Activated naive CD4-positive, alpha-beta T cell treated with anti-CD3 and anti-CD28 coated beads, Interleukin-2, amount 50 U/mL, for 72 hours (primary cell): ENCODE measurements around the gene TRAP1. TPM values are rescaled to one million over a fixed set of nuclear protein-coding genes. Genes with fewer than 3 reads are reported as not detected.

Experiments used
- ATAC-seq, 2 donors: fragments of 150-1000 bp; cut with Tn5 transposase; 2 replicates each; pipeline ENCODE4 v1.10.0; 2021; ENCODE audit warnings: mild to moderate bottlenecking in 2 of 2, moderate library complexity in 2 of 2
- DNase-seq, 2 donors: peaks; one replicate each; pipeline ENCODE4 v3.0.0; 2021 to 2022; ENCODE audit warnings: low spot score in 2 of 2
- H3K27ac Mint-ChIP-seq, 2 donors: one replicate each; pipeline ENCODE4 v1.8.0; 2022; ENCODE audit warnings: mild to moderate bottlenecking in 2 of 2, mixed read lengths in 2 of 2
- H3K36me3 Mint-ChIP-seq, 2 donors: one replicate each; pipeline ENCODE4 v1.8.0; 2022; ENCODE audit warnings: mixed read lengths in 2 of 2
- H3K9me3 Mint-ChIP-seq, 2 donors: one replicate each; pipeline ENCODE4 v1.8.0; 2022; ENCODE audit warnings: mixed read lengths in 2 of 2
- total RNA-seq, 2 donors: library from RNA; stranded (reverse); gene quantifications; one replicate each; pipeline ENCODE4 v1.2.3, GENCODE V29; 2022

The TRAP1 gene
- total RNA-seq, 2 donors from 2014 or later = 191 to 276 TPM

DNA sequence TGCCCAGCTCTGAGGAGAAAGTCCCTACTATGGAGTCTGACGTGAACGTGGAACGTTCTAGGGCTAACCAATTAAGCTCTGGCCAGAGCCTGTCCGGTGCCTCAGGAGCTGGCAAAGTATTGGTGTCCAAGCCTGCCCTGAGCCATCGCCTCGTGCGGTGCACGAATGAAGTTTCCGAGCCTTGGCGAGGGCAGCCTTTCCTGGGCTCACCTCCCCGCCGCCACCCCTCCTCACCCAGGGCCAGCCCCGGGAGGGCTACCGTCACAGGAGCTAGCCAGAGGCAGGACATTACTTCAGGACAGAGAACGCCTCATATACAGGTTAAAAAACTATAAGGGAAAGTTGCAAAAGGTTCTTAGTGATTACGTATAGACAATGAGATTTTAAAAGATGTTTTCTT lies 23.6 kb upstream of the TRAP1 start:
- DNase-seq = no peak
- Mint-ChIP-seq H3K36me3 (peaks cover 3 to 8% of the 10 kb centered on the region in 2 donors), H3K27ac (no peak overlapping the region), H3K9me3 (no peaks in the 10 kb centered on the region)
- ATAC-seq = no peak

GRCh38 chr16:3740186-3740585 lies 22.9 kb upstream of the TRAP1 start:
- H3K27ac Mint-ChIP-seq = peak overlapping the region in 1 of 2 donors; percentile 50
- DNase-seq = no peak
- H3K9me3 Mint-ChIP-seq = no peaks in the 10 kb centered on the region
- peaks cover 7 to 12% of the 10 kb centered on the region in 2 donors for H3K36me3 Mint-ChIP-seq
- no peak for ATAC-seq

GRCh38 chr16:3739636-3740035 lies 22.3 kb upstream of the TRAP1 start:
- Mint-ChIP-seq H3K36me3 (peaks cover 7 to 12% of the 10 kb centered on the region in 2 donors), H3K27ac (peak overlapping the region; percentile 69 to 86), H3K9me3 (no peaks in the 10 kb centered on the region)
- ATAC-seq (no peak), DNase-seq (no peak)

DNA sequence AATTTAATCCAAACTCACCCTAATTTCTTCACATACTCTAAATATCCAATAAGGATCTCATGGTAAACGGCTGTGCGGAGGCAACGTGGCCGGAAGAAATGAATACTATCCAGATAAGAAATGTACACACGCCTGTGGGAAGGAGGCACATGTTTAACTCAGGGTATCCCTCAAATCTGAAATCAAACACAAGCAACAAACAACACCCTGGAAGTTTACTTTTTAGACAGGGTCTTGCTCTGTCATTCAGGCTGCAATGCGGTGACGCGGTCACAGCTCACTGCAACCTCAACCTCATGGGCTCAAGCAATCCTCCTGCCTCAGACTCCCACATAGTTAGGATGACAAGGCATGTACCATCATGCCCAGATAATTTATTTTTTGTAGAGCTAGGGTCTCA lies 21.2 kb upstream of the TRAP1 start:
- H3K36me3 Mint-ChIP-seq = peaks cover 7 to 12% of the 10 kb centered on the region in 2 donors
- H3K27ac Mint-ChIP-seq = peak overlapping the region in 1 of 2 donors; percentile 69
- no peaks in the 10 kb centered on the region for H3K9me3 Mint-ChIP-seq
- DNase-seq = no peak
- no peak for ATAC-seq

- H3K27ac Mint-ChIP-seq = peak overlapping the region; percentile 69 to 83
- H3K9me3 Mint-ChIP-seq = no peaks in the 10 kb centered on the region
- DNase-seq (no peak), ATAC-seq (no peak)
- peaks cover 7 to 12% of the 10 kb centered on the region in 2 donors for H3K36me3 Mint-ChIP-seq
These were observed 20.8 kb upstream of the TRAP1 start for GRCh38 chr16:3738128-3738527.

DNA sequence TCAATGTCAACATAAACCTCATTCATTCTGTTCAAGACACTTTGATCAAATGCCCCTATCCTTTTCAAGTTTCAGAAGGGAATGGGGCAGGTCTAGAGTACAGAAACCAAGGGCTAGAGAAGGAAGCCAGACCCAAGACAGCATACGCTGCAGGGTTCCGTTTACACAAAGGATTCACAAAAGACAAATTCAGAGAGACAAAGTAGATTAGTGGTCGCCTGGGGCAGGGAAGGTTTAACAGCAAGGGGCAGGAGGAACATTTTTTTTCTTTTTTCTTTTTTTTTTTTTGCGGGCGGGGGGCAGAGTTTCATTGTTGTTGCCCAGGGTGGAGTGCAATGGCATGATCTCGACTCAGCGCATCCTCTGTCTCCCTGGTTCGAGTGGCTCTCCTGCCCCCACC lies 19.9 kb upstream of the TRAP1 start:
- ATAC-seq (no peak), DNase-seq (no peak)
- Mint-ChIP-seq H3K9me3 (no peaks in the 10 kb centered on the region), H3K36me3 (peaks cover 7 to 12% of the 10 kb centered on the region in 2 donors), H3K27ac (no peak overlapping the region)

DNA sequence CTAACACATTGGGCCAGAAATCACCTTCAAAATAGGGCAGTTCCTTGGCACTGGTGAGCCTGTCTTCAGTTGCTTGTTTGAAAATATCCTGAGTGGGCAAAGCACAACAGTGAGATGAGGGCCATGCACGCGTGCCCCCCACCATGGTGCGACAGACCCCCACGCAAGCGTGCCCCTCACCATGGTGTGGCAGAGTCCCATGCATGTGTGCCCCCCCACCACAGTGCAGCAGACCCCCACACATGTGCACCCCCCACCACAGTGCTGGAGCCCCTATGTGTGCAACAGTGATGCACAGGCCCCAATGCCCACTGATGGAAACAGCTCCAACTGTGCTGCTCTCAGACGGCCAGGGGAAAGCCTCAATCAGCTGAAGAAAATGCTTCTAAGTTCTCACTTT lies 18.8 kb upstream of the TRAP1 start:
- peak overlapping the region; percentile 53 to 65 for H3K27ac Mint-ChIP-seq
- ATAC-seq = no peak
- H3K36me3 Mint-ChIP-seq = peaks cover 11 to 12% of the 10 kb centered on the region in 2 donors
- no peaks in the 10 kb centered on the region for H3K9me3 Mint-ChIP-seq
- DNase-seq = no peak

- DNase-seq = no peak
- Mint-ChIP-seq H3K36me3 (peaks cover 11 to 13% of the 10 kb centered on the region in 2 donors), H3K9me3 (no peaks in the 10 kb centered on the region), H3K27ac (peak overlapping the region in 1 of 2 donors; percentile 65)
- no peak for ATAC-seq
These were observed 18.2 kb upstream of the TRAP1 start for GRCh38 chr16:3735541-3735940.

GRCh38 chr16:3734758-3735221 lies 17.5 kb upstream of the TRAP1 start:
- ATAC-seq (no peak), DNase-seq (no peak)
- peak overlapping the region in 1 of 2 donors; percentile 77 for H3K27ac Mint-ChIP-seq
- no peaks in the 10 kb centered on the region for H3K9me3 Mint-ChIP-seq
- peaks cover 12 to 18% of the 10 kb centered on the region in 2 donors for H3K36me3 Mint-ChIP-seq

DNA sequence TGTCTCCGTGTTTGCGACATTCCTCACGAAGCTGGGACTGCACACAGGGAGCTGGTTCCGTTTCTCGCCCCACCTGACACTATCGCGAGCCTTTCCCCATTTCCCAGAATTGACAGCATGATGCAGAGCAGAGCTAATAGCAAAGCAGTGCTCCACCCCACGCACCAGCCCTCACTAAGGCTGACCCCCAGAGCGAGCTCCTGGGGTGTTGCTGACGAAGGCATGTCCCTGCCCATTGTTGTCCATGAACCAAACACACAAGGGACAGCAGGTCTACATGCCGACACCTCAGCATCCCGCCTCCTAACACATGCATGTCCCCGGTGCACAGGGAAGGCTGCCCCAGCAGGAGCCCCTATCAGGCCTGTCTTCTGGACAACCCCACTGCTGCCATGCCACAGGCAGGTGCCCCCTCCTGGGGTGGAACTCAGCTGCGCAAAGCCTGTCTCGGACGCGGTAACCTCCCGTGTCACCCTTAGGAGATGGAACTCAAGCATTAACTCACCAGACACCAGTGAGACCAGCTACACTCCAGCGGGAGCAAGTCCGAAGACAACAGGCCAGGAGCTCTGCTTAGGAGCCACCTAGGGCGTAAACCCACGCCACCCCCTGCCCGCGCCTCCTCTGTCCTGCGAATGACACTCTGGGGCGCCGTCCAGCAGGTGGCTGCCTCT lies 16.9 kb upstream of the TRAP1 start:
- ATAC-seq = no peak
- peak overlapping the region in 1 of 2 donors; percentile 8 for H3K27ac Mint-ChIP-seq

GRCh38 chr16:3732171-3732570 lies 14.8 kb upstream of the TRAP1 start:
- Mint-ChIP-seq H3K9me3 (no peaks in the 10 kb centered on the region), H3K36me3 (peaks cover 13 to 22% of the 10 kb centered on the region in 2 donors), H3K27ac (peak overlapping the region; percentile 1 to 85)
- no peak for ATAC-seq
- no peak for DNase-seq

More for the DNA sequence above, 16.9 kb upstream of the TRAP1 start:
- DNase-seq = no peak
- Mint-ChIP-seq H3K9me3 (no peaks in the 10 kb centered on the region), H3K36me3 (peaks cover 14 to 18% of the 10 kb centered on the region in 2 donors)

DNA sequence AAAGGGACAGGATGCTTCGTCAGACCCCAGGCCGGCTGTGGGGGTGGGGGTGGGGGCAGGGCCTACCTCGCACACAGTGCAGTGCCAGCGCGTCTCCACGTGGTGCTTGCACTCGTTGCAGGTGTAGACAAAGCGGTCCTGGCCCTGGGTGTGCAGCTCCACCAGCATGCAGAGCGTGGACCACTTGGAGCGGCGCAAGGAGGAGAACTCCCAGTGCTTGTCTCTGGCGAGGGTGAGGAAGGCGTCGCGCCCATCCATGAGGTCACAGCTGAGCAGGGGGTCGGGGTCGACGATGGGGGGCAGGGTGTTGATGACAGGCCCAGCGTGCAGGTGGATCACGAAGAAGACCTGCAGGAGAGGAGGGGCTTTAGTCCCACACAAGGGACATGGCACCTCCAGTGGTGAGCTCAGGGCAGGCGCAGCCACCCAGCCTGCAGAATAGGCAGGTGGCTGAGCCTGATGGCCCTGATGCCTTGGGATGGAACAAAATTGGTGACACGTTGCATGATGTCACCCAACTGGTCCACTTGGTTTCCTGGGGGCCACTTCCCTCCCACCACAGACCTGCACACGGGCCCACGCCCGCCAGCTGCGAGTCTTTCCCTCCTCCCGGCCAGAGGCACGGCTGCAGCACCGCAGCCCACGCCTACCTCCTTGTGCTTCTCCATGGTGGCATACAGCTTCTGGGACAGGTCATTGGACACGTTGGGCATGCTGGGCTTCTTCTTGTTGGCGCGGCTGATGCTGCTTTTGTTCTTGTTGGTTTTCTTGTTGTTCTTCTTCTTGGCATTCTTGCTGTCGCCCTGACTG lies 14.0 kb upstream of the TRAP1 start:
- H3K27ac Mint-ChIP-seq = peak overlapping the region; percentile 1 to 85
- H3K36me3 Mint-ChIP-seq = peaks cover 13 to 22% of the 10 kb centered on the region in 2 donors
- DNase-seq = no peak
- no peak for ATAC-seq
- H3K9me3 Mint-ChIP-seq = no peaks in the 10 kb centered on the region

DNA sequence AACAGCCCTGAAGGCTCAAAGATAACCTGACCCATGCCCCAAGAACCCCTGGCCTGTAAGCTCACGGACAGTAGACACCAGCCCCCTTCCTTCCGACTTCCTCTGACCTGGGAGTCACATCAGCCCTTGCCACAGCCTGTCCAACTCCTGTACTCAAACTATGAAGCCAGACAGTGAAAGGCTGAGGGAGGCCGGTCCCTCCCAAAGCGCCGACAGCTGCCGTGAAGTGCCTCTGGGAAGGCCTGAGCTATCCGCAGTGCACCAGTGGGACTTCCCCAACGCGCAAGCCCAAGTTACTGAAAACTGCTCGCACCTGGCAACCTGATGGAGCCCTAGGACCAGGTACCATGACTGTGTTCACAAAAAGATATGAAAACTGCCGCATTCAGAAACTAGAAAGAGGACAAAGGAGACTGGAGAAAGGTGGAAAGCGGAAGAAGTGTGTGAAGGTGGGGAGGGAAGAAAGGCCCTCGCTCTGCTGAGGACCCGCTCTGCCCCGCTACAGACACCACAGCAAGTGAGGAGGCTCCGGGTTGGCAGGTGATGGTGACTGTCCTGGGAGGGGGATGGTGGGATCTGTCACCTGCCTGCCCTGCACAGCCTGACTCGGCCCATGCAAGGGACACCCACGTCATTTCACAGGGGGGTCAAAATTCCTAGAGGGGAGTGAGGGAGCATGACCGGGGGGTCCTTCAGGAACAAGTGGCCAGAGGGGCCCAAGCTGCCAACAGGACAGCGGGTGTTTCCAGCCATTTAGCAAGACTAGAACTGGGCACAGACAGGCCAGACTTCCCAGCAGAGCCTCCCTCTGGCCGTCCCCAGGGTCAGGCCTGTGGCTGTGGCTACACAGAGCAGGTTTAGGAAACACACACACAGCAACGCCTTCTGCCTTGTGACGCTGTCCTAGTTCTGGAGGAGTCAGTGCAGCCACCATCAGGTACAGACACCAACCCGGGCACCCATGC lies 13.1 kb upstream of the TRAP1 start:
- DNase-seq = no peak

DNA sequence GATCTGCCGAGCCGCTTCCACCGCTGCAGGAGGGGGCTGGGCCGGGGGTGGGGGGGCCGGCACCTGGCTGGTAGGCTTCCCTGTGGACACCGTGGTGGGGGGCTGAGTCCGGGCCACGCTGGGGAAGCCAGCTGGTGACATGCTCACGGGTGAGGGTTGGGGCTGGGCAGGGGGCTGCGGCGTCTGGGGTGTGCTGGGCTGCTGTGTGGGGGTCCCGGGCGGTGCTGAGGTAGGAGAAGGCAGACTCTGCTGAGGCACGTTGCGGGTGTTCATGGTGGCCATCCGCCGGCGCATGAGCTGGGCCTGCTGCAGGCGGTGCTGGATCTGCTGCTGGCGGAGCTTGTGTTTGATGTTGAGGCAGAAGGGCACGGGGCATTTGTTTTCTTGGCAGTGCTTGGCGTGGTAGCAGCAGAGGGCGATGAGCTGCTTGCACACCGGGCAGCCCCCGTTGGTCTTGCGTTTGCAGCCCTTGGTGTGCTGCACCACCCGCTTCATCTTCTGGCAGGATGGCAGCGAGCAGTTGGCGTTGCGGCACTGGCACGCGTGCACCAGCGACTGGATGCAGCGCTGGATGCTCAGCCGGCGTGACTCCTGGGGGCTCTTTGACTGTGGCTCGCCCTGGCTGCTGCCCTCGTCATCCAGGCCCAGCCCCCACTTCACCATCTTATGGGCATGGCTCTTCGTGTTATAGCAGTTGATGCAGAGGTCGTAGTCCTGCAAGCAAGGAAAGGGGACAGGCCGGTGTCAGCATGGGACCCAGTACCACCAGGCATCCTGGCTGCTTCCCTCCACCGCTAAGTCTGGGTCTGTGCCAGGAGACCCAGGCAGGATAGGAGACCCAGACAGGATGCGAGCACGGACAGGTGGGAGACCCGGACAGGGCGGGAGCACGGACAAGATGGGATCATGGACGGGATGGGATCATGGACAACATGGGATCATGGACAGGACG lies 12.1 kb upstream of the TRAP1 start:
- Mint-ChIP-seq H3K9me3 (no peaks in the 10 kb centered on the region), H3K27ac (peak overlapping the region in 1 of 2 donors; percentile 81), H3K36me3 (peaks cover 6 to 15% of the 10 kb centered on the region in 2 donors)
- ATAC-seq (no peak), DNase-seq (no peak)

More for the DNA sequence above, 13.1 kb upstream of the TRAP1 start:
- Mint-ChIP-seq H3K27ac (peak overlapping the region in 1 of 2 donors; percentile 81), H3K36me3 (peaks cover 6 to 15% of the 10 kb centered on the region in 2 donors), H3K9me3 (no peaks in the 10 kb centered on the region)
- ATAC-seq = no peak

DNA sequence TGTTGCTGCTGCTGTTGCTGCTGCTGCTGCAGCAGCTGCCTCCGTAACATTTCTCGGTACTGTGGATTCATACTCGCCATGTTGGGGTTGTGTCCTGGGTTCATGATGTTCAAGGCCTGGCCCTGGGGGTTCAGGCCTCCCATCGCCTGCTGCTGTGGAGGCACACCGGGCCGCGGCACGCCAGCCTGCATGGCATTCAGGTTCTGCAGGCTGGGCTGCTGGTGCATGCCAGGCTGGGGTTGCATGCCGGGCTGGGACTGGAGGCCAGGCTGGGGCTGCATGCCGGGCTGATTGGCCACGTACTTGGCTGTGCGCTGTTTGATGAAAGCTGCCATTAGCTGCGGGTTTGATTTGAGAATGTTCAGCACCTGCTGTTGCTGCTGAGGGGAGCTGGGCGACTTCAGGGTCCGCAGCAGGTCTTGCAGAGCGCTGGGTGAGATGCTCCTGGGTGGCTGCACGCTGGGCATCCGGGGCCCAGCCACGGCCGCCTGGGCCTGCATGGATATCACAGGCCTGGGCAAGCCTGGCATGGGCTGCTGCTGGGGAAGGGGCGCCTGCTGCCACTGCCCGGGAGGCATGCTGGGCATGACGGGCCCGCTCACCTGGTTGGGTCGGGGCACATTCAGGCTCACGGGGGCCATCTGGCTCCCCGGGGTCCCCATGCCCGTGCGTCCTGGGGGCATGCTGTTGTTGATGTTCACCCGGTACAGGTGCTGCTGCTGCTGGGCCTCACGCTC lies 11.3 kb upstream of the TRAP1 start:
- peaks cover 6 to 15% of the 10 kb centered on the region in 2 donors for H3K36me3 Mint-ChIP-seq
- ATAC-seq (no peak), DNase-seq (no peak)

More for the DNA sequence above, 11.3 kb upstream of the TRAP1 start:
- Mint-ChIP-seq H3K27ac (peak overlapping the region in 1 of 2 donors; percentile 6), H3K9me3 (no peaks in the 10 kb centered on the region)
